ENCODE data around the gene AXIN1. TPM values are rescaled to one million over a fixed set of nuclear protein-coding genes. Genes with fewer than 3 reads are reported as not detected.

The AXIN1 gene
- total RNA-seq, 2 donors from 2014 or later: 14.8 TPM

- 68 to 80% methylated on average over 3 to 16 of the region's 19 CpGs for WGBS, 2 donors
- Histone ChIP-seq H3K4me1 (peaks cover 9% of the 10 kb centered on the region), H3K9me3 (no peaks in the 10 kb centered on the region), H3K27me3 (no peaks in the 10 kb centered on the region), H3K4me3 (no peak overlapping the region), H3K36me3 (replicated peaks in 1 of 2; ENCODE audit: insufficient read depth in 1 of 2, low read depth in 2 of 2) (no peaks in the 10 kb centered on the region), H3K27ac (no peak overlapping the region)
- ATAC-seq: no peak
- TF ChIP-seq POLR2A (IDR thresholded peaks at IDR 0.05): no peak
- TF ChIP-seq, protein P1, sequence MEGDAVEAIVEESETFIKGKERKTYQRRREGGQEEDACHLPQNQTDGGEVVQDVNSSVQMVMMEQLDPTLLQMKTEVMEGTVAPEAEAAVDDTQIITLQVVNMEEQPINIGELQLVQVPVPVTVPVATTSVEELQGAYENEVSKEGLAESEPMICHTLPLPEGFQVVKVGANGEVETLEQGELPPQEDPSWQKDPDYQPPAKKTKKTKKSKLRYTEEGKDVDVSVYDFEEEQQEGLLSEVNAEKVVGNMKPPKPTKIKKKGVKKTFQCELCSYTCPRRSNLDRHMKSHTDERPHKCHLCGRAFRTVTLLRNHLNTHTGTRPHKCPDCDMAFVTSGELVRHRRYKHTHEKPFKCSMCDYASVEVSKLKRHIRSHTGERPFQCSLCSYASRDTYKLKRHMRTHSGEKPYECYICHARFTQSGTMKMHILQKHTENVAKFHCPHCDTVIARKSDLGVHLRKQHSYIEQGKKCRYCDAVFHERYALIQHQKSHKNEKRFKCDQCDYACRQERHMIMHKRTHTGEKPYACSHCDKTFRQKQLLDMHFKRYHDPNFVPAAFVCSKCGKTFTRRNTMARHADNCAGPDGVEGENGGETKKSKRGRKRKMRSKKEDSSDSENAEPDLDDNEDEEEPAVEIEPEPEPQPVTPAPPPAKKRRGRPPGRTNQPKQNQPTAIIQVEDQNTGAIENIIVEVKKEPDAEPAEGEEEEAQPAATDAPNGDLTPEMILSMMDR (IDR thresholded peaks at IDR 0.05): no peak
- DNase-seq: no peak
- intact Hi-C loops (cut with DNase I): no loop called here
These were observed 6.7 kb upstream of the AXIN1 start for GRCh38 chr16:359067-359763.

DNA sequence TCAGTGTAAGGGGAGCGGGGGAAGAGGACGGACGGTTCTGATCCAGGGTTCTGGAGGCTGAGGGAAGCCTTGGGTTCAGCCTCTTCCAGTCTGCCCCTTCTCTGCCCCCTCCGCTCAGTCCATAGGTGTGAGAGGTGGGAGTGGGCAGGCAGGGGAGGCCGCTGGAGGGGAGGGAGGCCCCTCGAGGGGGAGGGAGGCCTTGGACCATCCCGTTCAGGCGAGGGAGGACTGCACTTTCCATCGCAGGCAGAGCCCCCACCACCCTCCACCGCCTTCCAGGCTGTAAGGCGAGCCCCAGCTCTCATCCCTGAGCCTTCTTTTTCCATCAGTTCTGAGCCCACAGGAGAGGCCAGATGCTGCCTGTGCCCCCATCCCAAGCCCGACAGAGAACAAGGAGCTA is 4.2 kb upstream of the AXIN1 start:
- H3K4me1 ChIP-seq: peaks cover 7% of the 10 kb centered on the region
- no peaks in the 10 kb centered on the region for H3K9me3 ChIP-seq
- intact Hi-C loops (cut with DNase I): no loop called here
- ATAC-seq (no peak), DNase-seq (no peak)
- H3K36me3 ChIP-seq (replicated peaks in 1 of 2; ENCODE audit: insufficient read depth in 1 of 2, low read depth in 2 of 2): no peaks in the 10 kb centered on the region
- no peak for TF ChIP-seq POLR2A (IDR thresholded peaks at IDR 0.05)
- TF ChIP-seq, protein P1 (IDR thresholded peaks at IDR 0.05): no peak
- WGBS, 2 donors: 67 to 81% methylated on average over 6 to 12 of the region's 12 CpGs
- H3K27me3 ChIP-seq: no peaks in the 10 kb centered on the region
- H3K4me3 ChIP-seq: no peak overlapping the region
- H3K27ac ChIP-seq: no peak overlapping the region

- WGBS, 2 donors: 79 to 90% methylated on average over 5 to 10 of the region's 10 CpGs
These were observed 2.5 kb upstream of the AXIN1 start for GRCh38 chr16:354971-355461.

DNA sequence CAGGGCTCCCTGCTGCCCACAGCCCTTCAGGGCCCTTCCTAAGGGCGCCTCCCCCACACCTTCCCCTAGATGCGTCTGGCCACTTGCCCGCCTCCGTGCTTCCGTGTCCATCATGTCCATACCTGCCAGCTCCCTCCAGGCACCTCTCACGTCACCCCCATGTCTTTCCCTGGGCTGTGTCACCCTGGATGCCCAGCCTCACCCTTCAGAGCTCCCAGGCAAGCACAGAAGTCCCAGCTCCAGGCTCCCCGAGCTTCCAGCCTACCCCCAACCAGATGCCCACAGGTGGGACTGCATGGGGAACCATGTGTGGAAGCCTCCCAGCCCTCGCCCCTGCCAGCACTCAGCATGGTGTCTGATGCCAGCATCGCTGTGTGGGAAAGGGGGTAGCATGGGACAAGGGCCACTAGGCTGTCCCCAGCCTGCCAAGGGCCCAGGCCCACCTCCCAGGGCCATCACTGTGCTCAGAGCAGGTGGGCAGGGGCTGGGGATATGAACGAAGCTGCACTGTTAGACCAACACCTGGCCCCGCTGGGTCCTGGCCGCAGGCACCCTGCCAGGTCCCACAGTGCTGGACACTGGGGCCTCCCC is 1.9 kb upstream of the AXIN1 start:
- no peaks in the 10 kb centered on the region for H3K27me3 ChIP-seq
- 86 to 89% methylated on average over 9 to 12 of the region's 12 CpGs for WGBS, 2 donors
- DNase-seq: no peak
- TF ChIP-seq, protein P1 (IDR thresholded peaks at IDR 0.05): no peak
- TF ChIP-seq POLR2A (IDR thresholded peaks at IDR 0.05): no peak
- H3K4me3 ChIP-seq: no peak overlapping the region
- intact Hi-C loops (cut with DNase I): no loop called here
- ATAC-seq: no peak
- no peaks in the 10 kb centered on the region for H3K36me3 ChIP-seq (replicated peaks in 1 of 2; ENCODE audit: insufficient read depth in 1 of 2, low read depth in 2 of 2)
- no peak overlapping the region for H3K27ac ChIP-seq
- H3K9me3 ChIP-seq: no peaks in the 10 kb centered on the region
- peaks cover 14% of the 10 kb centered on the region for H3K4me1 ChIP-seq

More at GRCh38 chr16:354971-355461, 2.5 kb upstream of the AXIN1 start:
- DNase-seq (no peak), ATAC-seq (no peak)
- H3K4me1 ChIP-seq: peaks cover 14% of the 10 kb centered on the region
- no peaks in the 10 kb centered on the region for H3K9me3 ChIP-seq
- intact Hi-C loops (cut with DNase I): no loop called here
- no peaks in the 10 kb centered on the region for H3K36me3 ChIP-seq (replicated peaks in 1 of 2; ENCODE audit: insufficient read depth in 1 of 2, low read depth in 2 of 2)
- no peak overlapping the region for H3K4me3 ChIP-seq
- no peak overlapping the region for H3K27ac ChIP-seq
- H3K27me3 ChIP-seq: no peaks in the 10 kb centered on the region
- TF ChIP-seq POLR2A (IDR thresholded peaks at IDR 0.05): no peak
- TF ChIP-seq, protein P1 (IDR thresholded peaks at IDR 0.05): no peak
